HEK293 (cell line): Measurements from ENCODE around the gene PHLDB3.

Source experiments
- CTCF ChIP-seq: fragments of 450-650 bp; formaldehyde crosslinking; IDR thresholded peaks from 2 replicates; pipeline ENCODE4 v1.5.1; 2016; ENCODE audit warnings: missing biosample characterization, missing genetic modification characterization
- MEIS1 ChIP-seq: sonication (generic); formaldehyde crosslinking; IDR thresholded peaks from 2 replicates; pipeline ENCODE4 v1.8.1; 2022; ENCODE audit warnings: missing genetic modification reagents, mild to moderate bottlenecking, borderline replicate concordance
- TSHZ1 ChIP-seq: fragments of 450-650 bp; formaldehyde crosslinking; IDR thresholded peaks from 2 replicates; pipeline ENCODE4 v1.5.1; 2016; ENCODE audit warnings: missing biosample characterization, missing genetic modification characterization, borderline replicate concordance
- ZBTB10 ChIP-seq: fragments of 450-650 bp; formaldehyde crosslinking; IDR thresholded peaks from 2 replicates; pipeline ENCODE4 v1.5.1; 2016; ENCODE audit warnings: missing biosample characterization, missing genetic modification characterization
- ZNF114 ChIP-seq: fragments of 450-650 bp; formaldehyde crosslinking; IDR thresholded peaks from 2 replicates; pipeline ENCODE4 v1.5.0; 2017; ENCODE audit warnings: missing biosample characterization, missing genetic modification characterization

DNA sequence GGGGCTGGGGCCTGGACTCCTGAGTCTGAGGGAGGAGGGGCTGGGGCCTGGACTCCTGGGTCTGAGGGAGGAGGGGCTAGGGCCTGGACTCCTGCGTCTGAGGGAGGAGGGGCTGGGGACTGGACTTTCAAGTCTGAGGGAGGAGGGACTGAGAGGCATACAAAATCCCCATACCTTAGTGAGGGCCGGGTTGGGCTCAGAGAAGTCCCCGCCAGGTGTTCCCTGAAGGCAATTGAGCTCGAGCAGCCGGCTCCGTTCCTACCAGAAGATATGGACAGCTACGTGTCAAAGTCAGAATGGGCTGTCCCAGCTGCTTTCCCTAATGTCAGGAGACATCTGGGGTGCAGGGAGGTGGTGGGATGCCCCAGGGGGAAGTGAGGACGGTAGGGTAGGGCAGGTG lies 9.5 kb downstream of the PHLDB3 start:
- TF ChIP-seq ZNF114 (tag by site-specific recombination) (no peak), CTCF (tag by site-specific recombination) (no peak), ZBTB10 (tag by site-specific recombination) (no peak), TSHZ1 (tag by site-specific recombination) (no peak), MEIS1 (CRISPR knock-in tag) (no peak)
